ENCODE measurements around the gene ZP3.
"Not testable (repeated sequence)": the region's sequence is repeated elsewhere in the genome, so short reads cannot be mapped to it uniquely, and the experiment has no call there.

GRCh38 chr7:76395605-76395964 is 29.2 kb upstream of the ZP3 start:
- TF ChIP-seq, protein P1, sequence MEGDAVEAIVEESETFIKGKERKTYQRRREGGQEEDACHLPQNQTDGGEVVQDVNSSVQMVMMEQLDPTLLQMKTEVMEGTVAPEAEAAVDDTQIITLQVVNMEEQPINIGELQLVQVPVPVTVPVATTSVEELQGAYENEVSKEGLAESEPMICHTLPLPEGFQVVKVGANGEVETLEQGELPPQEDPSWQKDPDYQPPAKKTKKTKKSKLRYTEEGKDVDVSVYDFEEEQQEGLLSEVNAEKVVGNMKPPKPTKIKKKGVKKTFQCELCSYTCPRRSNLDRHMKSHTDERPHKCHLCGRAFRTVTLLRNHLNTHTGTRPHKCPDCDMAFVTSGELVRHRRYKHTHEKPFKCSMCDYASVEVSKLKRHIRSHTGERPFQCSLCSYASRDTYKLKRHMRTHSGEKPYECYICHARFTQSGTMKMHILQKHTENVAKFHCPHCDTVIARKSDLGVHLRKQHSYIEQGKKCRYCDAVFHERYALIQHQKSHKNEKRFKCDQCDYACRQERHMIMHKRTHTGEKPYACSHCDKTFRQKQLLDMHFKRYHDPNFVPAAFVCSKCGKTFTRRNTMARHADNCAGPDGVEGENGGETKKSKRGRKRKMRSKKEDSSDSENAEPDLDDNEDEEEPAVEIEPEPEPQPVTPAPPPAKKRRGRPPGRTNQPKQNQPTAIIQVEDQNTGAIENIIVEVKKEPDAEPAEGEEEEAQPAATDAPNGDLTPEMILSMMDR (IDR thresholded peaks at IDR 0.05), result not testable (repeated sequence)
- not testable (repeated sequence) for TF ChIP-seq REST (IDR thresholded peaks at IDR 0.05; ENCODE audit: insufficient read depth in 1 of 2, low read depth in 2 of 2, low read length in 1 of 2); POLR2AphosphoS5 (IDR thresholded peaks at IDR 0.05; ENCODE audit: low read depth, low read length)
